ENCODE data around the gene CD226.

Gene CD226

DNA sequence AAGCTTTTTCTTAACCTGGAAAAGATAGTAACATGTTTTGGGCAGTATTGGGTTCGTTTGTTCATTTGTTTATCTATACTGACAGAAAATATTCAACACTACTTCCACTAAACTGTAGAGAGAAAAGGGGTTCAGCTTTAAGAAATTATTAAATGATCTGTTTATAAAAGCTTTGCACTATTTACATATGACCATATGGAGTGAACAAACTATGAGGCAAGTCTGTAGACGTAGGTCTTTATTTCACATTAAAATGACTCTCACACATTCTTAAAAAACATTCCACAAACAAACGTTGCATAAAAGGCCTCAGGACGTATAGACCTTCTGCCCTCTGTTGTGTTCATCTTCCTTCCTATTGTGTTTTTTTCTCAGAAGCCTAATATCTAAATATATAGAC is 94.6 kb downstream of the CD226 start:
- no peak overlapping the region for H3K4me3 ChIP-seq (ENCODE audit: low read depth, low read length)
- no peaks in the 10 kb centered on the region for H3K9me3 ChIP-seq (ENCODE audit: control insufficient read depth, insufficient read depth, low read depth, low read length)
- H3K4me1 ChIP-seq (ENCODE audit: control insufficient read depth, insufficient read depth, low read length) = no peaks in the 10 kb centered on the region
- TF ChIP-seq ZNF514 (tag by site-specific recombination; IDR thresholded peaks at IDR 0.05) (no peak), ZNF423 (tag by site-specific recombination; IDR thresholded peaks at IDR 0.05) (no peak)
- no peaks in the 10 kb centered on the region for H3K36me3 ChIP-seq (ENCODE audit: control insufficient read depth in 2 of 2, insufficient read depth in 1 of 2, low read length in 2 of 2)
- CTCF ChIA-PET = interaction anchor here (0.6 kb wide), 1 partner anchor 71 kb away, joined by 4 read pairs; no protein-coding TSS in a partner anchor
- H3K27ac ChIP-seq (ENCODE audit: extremely low read depth, low read depth, low read length) = no peak overlapping the region
- POLR2A ChIA-PET = no interaction called here

DNA sequence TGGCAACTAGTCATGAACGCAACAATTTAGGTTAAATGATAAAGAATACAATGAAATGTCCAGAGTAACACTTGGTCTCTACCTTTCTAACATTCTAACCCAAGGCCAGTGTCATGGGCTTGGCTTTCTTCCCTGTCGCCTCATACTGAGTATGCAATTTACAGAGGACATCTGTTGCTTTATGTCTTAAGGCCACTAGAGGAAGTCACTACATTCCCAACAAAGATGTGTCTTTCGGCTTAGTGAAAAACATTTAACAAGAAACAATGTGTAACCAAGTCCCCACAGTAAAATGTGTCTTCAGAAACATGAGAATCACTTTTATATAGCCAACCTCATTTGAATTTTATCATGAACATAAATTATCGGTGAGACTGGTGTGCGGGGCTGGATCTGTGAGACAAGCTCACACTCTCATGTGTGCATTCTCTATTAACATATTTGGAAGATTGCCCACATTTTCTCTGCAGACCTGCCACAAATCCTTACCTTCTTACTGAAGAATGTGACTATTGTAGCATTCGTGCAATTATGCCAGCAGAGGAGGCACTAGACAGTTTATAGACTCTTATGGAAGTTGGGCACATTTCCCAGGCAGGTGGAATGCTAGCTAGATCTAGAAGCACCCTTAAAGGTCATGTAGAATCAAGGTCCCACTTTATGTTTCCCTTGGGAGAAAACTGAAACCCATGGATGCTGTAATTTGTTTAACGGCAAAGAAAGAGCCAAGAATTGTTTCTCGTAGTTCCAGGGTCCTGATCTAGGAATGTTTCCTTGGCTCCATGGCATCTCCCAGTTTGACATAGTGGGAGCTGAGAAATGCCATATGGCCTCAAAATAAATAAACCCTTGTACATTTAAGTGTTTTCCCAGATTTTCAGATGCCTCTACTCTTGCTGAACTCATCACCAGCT is 101.8 kb downstream of the CD226 start:
- CTCF ChIA-PET = interaction anchor here (0.7 to 1.2 kb wide), 2 partner anchors 15 to 589 kb away, joined by 3 read pairs; no protein-coding TSS in a partner anchor
- peak overlapping the region; percentile 29 for H3K27ac ChIP-seq (ENCODE audit: extremely low read depth, low read depth, low read length)
- no peaks in the 10 kb centered on the region for H3K9me3 ChIP-seq (ENCODE audit: control insufficient read depth, insufficient read depth, low read depth, low read length)
- H3K4me1 ChIP-seq (ENCODE audit: control insufficient read depth, insufficient read depth, low read length) = peaks cover 13% of the 10 kb centered on the region
- no peak overlapping the region for H3K4me3 ChIP-seq (ENCODE audit: low read depth, low read length)
- POLR2A ChIA-PET = no interaction called here
- H3K36me3 ChIP-seq (ENCODE audit: control insufficient read depth in 2 of 2, insufficient read depth in 1 of 2, low read length in 2 of 2) = no peaks in the 10 kb centered on the region
- peak; percentile 88 for TF ChIP-seq OVOL3 (tag by site-specific recombination; IDR thresholded peaks at IDR 0.05)
- peak; percentile 63 for TF ChIP-seq ZNF335 (tag by site-specific recombination; conservative IDR thresholded peaks at IDR 0.05)
- TF ChIP-seq ZNF555 (tag by site-specific recombination; conservative IDR thresholded peaks at IDR 0.05) = no peak
- no peak for TF ChIP-seq SP2 (tag by site-specific recombination; IDR thresholded peaks at IDR 0.05)
- TF ChIP-seq ZNF292 (tag by site-specific recombination; IDR thresholded peaks at IDR 0.05; ENCODE audit: borderline replicate concordance, low read depth) = no peak
- no peak for TF ChIP-seq SALL2 (tag by site-specific recombination; IDR thresholded peaks at IDR 0.05; ENCODE audit: borderline replicate concordance)
- TF ChIP-seq ZNF366 (tag by site-specific recombination; conservative IDR thresholded peaks at IDR 0.05) = peak; percentile 68; the same call in 1 of the 2 replicates
- peak; percentile 51; the same call in 1 of the 2 replicates for TF ChIP-seq ZNF629 (tag by site-specific recombination; IDR thresholded peaks at IDR 0.05)
- TF ChIP-seq, protein P1, sequence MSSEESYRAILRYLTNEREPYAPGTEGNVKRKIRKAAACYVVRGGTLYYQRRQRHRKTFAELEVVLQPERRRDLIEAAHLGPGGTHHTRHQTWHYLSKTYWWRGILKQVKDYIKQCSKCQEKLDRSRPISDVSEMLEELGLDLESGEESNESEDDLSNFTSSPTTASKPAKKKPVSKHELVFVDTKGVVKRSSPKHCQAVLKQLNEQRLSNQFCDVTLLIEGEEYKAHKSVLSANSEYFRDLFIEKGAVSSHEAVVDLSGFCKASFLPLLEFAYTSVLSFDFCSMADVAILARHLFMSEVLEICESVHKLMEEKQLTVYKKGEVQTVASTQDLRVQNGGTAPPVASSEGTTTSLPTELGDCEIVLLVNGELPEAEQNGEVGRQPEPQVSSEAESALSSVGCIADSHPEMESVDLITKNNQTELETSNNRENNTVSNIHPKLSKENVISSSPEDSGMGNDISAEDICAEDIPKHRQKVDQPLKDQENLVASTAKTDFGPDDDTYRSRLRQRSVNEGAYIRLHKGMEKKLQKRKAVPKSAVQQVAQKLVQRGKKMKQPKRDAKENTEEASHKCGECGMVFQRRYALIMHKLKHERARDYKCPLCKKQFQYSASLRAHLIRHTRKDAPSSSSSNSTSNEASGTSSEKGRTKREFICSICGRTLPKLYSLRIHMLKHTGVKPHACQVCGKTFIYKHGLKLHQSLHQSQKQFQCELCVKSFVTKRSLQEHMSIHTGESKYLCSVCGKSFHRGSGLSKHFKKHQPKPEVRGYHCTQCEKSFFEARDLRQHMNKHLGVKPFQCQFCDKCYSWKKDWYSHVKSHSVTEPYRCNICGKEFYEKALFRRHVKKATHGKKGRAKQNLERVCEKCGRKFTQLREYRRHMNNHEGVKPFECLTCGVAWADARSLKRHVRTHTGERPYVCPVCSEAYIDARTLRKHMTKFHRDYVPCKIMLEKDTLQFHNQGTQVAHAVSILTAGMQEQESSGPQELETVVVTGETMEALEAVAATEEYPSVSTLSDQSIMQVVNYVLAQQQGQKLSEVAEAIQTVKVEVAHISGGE (tag by site-specific recombination; conservative IDR thresholded peaks at IDR 0.05; ENCODE audit: low read depth) = no peak
- TF ChIP-seq, protein P2, sequence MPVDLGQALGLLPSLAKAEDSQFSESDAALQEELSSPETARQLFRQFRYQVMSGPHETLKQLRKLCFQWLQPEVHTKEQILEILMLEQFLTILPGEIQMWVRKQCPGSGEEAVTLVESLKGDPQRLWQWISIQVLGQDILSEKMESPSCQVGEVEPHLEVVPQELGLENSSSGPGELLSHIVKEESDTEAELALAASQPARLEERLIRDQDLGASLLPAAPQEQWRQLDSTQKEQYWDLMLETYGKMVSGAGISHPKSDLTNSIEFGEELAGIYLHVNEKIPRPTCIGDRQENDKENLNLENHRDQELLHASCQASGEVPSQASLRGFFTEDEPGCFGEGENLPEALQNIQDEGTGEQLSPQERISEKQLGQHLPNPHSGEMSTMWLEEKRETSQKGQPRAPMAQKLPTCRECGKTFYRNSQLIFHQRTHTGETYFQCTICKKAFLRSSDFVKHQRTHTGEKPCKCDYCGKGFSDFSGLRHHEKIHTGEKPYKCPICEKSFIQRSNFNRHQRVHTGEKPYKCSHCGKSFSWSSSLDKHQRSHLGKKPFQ (tag by site-specific recombination; IDR thresholded peaks at IDR 0.05) = peak; percentile 79; the same call in 1 of the 2 replicates
- no peak; the same call in 1 of the 2 replicates for TF ChIP-seq ZBTB20 (tag by site-specific recombination; IDR thresholded peaks at IDR 0.05)
- TF ChIP-seq KLF10 (tag by site-specific recombination; IDR thresholded peaks at IDR 0.05) = 0 out of 2 replicates have a peak, but pooled peaks have one; percentile 33
- TF ChIP-seq ZNF561 (tag by site-specific recombination; IDR thresholded peaks at IDR 0.05; ENCODE audit: borderline replicate concordance) = no peak
- TF ChIP-seq ZNF707 (tag by site-specific recombination; IDR thresholded peaks at IDR 0.05) = no peak
- TF ChIP-seq ZNF324 (tag by site-specific recombination; IDR thresholded peaks at IDR 0.05) = no peak
- TF ChIP-seq ZNF341 (tag by site-specific recombination; IDR thresholded peaks at IDR 0.05; ENCODE audit: low read depth) = no peak
- no peak for TF ChIP-seq YY2 (tag by site-specific recombination; IDR thresholded peaks at IDR 0.05)
- no peak for TF ChIP-seq ZNF202 (tag by site-specific recombination; IDR thresholded peaks at IDR 0.05; ENCODE audit: borderline replicate concordance)
- TF ChIP-seq MEIS1 (CRISPR knock-in tag; IDR thresholded peaks at IDR 0.05; ENCODE audit: borderline replicate concordance) = no peak
- no peak for TF ChIP-seq ZBTB7A (tag by site-specific recombination; IDR thresholded peaks at IDR 0.05; ENCODE audit: low read depth)
- no peak for TF ChIP-seq ZFHX2 (tag by site-specific recombination; conservative IDR thresholded peaks at IDR 0.05)
- TF ChIP-seq, protein P3, sequence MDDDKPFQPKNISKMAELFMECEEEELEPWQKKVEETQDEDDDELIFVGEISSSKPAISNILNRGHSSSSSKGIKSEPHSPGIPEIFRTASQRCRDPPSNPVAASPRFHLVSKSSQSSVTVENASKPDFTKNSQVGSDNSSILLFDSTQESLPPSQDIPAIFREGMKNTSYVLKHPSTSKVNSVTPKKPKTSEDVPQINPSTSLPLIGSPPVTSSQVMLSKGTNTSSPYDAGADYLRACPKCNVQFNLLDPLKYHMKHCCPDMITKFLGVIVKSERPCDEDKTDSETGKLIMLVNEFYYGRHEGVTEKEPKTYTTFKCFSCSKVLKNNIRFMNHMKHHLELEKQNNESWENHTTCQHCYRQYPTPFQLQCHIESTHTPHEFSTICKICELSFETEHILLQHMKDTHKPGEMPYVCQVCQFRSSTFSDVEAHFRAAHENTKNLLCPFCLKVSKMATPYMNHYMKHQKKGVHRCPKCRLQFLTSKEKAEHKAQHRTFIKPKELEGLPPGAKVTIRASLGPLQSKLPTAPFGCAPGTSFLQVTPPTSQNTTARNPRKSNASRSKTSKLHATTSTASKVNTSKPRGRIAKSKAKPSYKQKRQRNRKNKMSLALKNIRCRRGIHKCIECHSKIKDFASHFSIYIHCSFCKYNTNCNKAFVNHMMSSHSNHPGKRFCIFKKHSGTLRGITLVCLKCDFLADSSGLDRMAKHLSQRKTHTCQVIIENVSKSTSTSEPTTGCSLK (tag by site-specific recombination; IDR thresholded peaks at IDR 0.05) = no peak
- no peak for TF ChIP-seq ZNF114 (tag by site-specific recombination; IDR thresholded peaks at IDR 0.05)
- no peak for TF ChIP-seq ZNF585B (tag by site-specific recombination; IDR thresholded peaks at IDR 0.05)

Measured in HEK293 (cell line).